GM19239 (cell line): ENCODE measurements around the gene REC8.
"Not testable (repeated sequence)": the region's sequence is repeated elsewhere in the genome, so short reads cannot be mapped to it uniquely, and the experiment has no call there.

Source experiments
- DNase-seq: peaks from one replicate; pipeline ENCODE4 v3.0.0; 2011; ENCODE audit warnings: low spot score; ENCODE audit not compliant: insufficient read length
- FAIRE-seq: peaks from 2 replicates; lab custom pipeline; 2011; peaks lifted over from hg19 to GRCh38; lab: Jason Lieb, UNC

The REC8 gene

GRCh38 chr14:24219521-24219920 is 47.6 kb downstream of the REC8 start:
- FAIRE-seq = no peak

GRCh38 chr14:24222987-24223386 is 51.1 kb downstream of the REC8 start:
- not testable (repeated sequence) for DNase-seq, FAIRE-seq

More at GRCh38 chr14:24219521-24219920, 47.6 kb downstream of the REC8 start:
- no peak for DNase-seq

- DNase-seq (no peak), FAIRE-seq (no peak)
Measured at GRCh38 chr14:24224618-24225071, 52.8 kb downstream of the REC8 start.

- no peak for FAIRE-seq
- DNase-seq = no peak
Measured at GRCh38 chr14:24226473-24226872, 54.6 kb downstream of the REC8 start.

- DNase-seq = no peak
Measured at GRCh38 chr14:24228902-24229301, 57.0 kb downstream of the REC8 start.

More at GRCh38 chr14:24228902-24229301, 57.0 kb downstream of the REC8 start:
- FAIRE-seq = no peak
